GM10248 (cell line): ENCODE results near the gene CEBPG.
A peak's percentile ranks its signal among the peaks of the same experiment; 100 is the strongest.

ENCODE experiments used
- CTCF ChIA-PET: fragments of 300-600 bp; sonication (Branson Sonifier 250); formaldehyde crosslinking; extraction: SDS; loops from one replicate; lab custom pipeline; 2021; ENCODE audit warnings: antibody characterized with exemption; lab: Yijun Ruan, JAX
- POLR2A ChIA-PET: fragments of 350-650 bp; sonication (Branson Sonifier 250); formaldehyde crosslinking; extraction: SDS; loops from one replicate; lab custom pipeline; 2020; ENCODE audit warnings: antibody characterized with exemption; lab: Yijun Ruan, JAX
- DNase-seq: peaks from one replicate; pipeline ENCODE4 v3.0.0; 2012; ENCODE audit errors: extremely low spot score
- CTCF ChIP-seq: IDR thresholded peaks from 2 replicates; pipeline ENCODE4 v1.5.1; 2012; ENCODE audit warnings: mild to moderate bottlenecking, low read depth; ENCODE audit errors: extremely low read depth, missing control alignments, control extremely low read depth

The CEBPG gene

GRCh38 chr19:33392341-33393285, 19.1 kb downstream of the CEBPG start:
- peak; percentile 14 for DNase-seq
- TF ChIP-seq CTCF = no peak
- POLR2A ChIA-PET = interaction anchor here (1.0 kb wide), 1 partner anchor 19 kb away, joined by 3 read pairs; the partner anchor contains the start of gene CEBPG
- CTCF ChIA-PET = interaction anchor here (2.3 kb wide), 1 partner anchor 14 kb away, joined by 10 read pairs; no protein-coding TSS in a partner anchor

- ChIA-PET CTCF (interaction anchor here (1.6 to 2.3 kb wide), 2 partner anchors 13 to 158 kb away, joined by 3 to 10 read pairs; no protein-coding TSS in a partner anchor), POLR2A (no interaction called here)
- no peak for DNase-seq
- TF ChIP-seq CTCF = no peak
Observed at GRCh38 chr19:33393286-33394005, 19.9 kb downstream of the CEBPG start.

GRCh38 chr19:33394006-33394722, 20.7 kb downstream of the CEBPG start:
- CTCF ChIA-PET = interaction anchor here (1.5 to 1.8 kb wide), 3 partner anchors 8 to 159 kb away, joined by 3 to 6 read pairs (median 4); no protein-coding TSS in a partner anchor
- no peak for TF ChIP-seq CTCF
- DNase-seq = no peak
- POLR2A ChIA-PET = no interaction called here

- POLR2A ChIA-PET = no interaction called here
- DNase-seq = no peak
- no peak for TF ChIP-seq CTCF
- CTCF ChIA-PET = interaction anchor here (0.9 to 1.8 kb wide), 4 partner anchors 9 to 160 kb away, joined by 3 to 6 read pairs (median 4); no protein-coding TSS in a partner anchor
Observed at GRCh38 chr19:33394723-33395560, 21.4 kb downstream of the CEBPG start.

GRCh38 chr19:33395561-33396550, 22.3 kb downstream of the CEBPG start:
- DNase-seq = no peak
- TF ChIP-seq CTCF = no peak
- POLR2A ChIA-PET = interaction anchor here (0.6 kb wide), 1 partner anchor 637 kb away, joined by 6 read pairs; no protein-coding TSS in a partner anchor
- CTCF ChIA-PET = interaction anchor here (0.9 to 3.5 kb wide), 6 partner anchors 10 to 25 kb away, joined by 3 to 22 read pairs (median 4); no protein-coding TSS in a partner anchor
